ENCODE measurements around the gene SMG7. TPM values are rescaled to one million over a fixed set of nuclear protein-coding genes. Genes with fewer than 3 reads are reported as not detected.

SMG7 gene
- total RNA-seq, 1 experiment from 2014 or later: 107 TPM

- Mint-ChIP-seq H3K27ac (ENCODE audit: low read depth, unreplicated experiment) (no peak overlapping the region), H3K4me1 (ENCODE audit: insufficient read depth, unreplicated experiment) (no peaks in the 10 kb centered on the region), H3K27me3 (ENCODE audit: insufficient read depth, unreplicated experiment) (no peaks in the 10 kb centered on the region), H3K9me3 (ENCODE audit: unreplicated experiment) (no peaks in the 10 kb centered on the region), H3K36me3 (ENCODE audit: insufficient read depth, unreplicated experiment) (no peaks in the 10 kb centered on the region), H3K4me3 (ENCODE audit: unreplicated experiment) (no peak overlapping the region)
- no TSS peak for BruUV-seq (replicated peaks)
- ChIA-PET POLR2A (interaction anchor here (0.8 to 1.4 kb wide), 3 partner anchors 8 to 48 kb away, joined by 3 to 5 read pairs (median 4); no protein-coding TSS in a partner anchor), CTCF (interaction anchor here (0.6 to 1.1 kb wide), 2 partner anchors 9 to 13 kb away, joined by 3 read pairs; no protein-coding TSS in a partner anchor)
- TF ChIP-seq, protein P1, sequence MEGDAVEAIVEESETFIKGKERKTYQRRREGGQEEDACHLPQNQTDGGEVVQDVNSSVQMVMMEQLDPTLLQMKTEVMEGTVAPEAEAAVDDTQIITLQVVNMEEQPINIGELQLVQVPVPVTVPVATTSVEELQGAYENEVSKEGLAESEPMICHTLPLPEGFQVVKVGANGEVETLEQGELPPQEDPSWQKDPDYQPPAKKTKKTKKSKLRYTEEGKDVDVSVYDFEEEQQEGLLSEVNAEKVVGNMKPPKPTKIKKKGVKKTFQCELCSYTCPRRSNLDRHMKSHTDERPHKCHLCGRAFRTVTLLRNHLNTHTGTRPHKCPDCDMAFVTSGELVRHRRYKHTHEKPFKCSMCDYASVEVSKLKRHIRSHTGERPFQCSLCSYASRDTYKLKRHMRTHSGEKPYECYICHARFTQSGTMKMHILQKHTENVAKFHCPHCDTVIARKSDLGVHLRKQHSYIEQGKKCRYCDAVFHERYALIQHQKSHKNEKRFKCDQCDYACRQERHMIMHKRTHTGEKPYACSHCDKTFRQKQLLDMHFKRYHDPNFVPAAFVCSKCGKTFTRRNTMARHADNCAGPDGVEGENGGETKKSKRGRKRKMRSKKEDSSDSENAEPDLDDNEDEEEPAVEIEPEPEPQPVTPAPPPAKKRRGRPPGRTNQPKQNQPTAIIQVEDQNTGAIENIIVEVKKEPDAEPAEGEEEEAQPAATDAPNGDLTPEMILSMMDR (IDR thresholded peaks at IDR 0.05; ENCODE audit: unreplicated experiment): no peak
- DNase-seq (ENCODE audit: unreplicated experiment): no peak
- intact Hi-C loops (cut with micrococcal nuclease): no loop called here
These were observed 104.2 kb downstream of the SMG7 start for GRCh38 chr1:183576537-183576936.

DNA sequence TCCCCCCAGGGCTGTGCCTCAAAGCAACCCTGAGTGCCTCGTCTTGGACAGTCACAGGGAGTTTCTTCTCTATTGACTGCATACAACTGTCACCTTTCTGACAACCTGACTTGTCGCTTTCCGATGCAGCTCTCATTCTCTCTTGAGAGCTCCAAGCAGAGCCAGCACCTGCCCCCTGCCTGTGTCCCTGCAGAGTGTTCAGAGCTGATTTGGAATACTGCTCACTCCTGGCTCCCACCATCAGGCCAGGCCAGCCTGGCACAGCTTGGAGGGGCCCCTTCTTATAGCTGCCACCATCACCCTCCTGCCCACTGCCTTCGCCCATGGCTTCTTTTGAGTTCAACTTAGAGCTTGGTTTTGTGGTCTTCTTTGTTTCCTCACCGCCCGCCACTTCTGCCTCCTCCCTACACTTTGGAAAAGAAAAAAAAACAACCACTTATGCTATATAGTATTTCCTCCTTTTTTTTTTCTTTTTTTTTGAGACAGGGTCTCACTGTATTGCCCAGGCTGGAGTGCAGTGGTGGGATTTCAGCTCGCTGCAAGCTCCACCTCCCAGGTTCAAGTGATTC, 105.7 kb downstream of the SMG7 start:
- TF ChIP-seq, protein P1 (IDR thresholded peaks at IDR 0.05; ENCODE audit: unreplicated experiment): no peak
- ChIA-PET POLR2A (interaction anchor here (1.4 kb wide), 1 partner anchor 10 kb away, joined by 5 read pairs; no protein-coding TSS in a partner anchor), CTCF (interaction anchor here (0.6 to 1.2 kb wide), 7 partner anchors 9 to 1437 kb away, joined by 3 to 6 read pairs (median 4); no protein-coding TSS in a partner anchor)
- BruUV-seq (replicated peaks): no TSS peak
- no peaks in the 10 kb centered on the region for H3K36me3 Mint-ChIP-seq (ENCODE audit: insufficient read depth, unreplicated experiment)
- no peak overlapping the region for H3K27ac Mint-ChIP-seq (ENCODE audit: low read depth, unreplicated experiment)
- no peaks in the 10 kb centered on the region for H3K9me3 Mint-ChIP-seq (ENCODE audit: unreplicated experiment)
- intact Hi-C loops (cut with micrococcal nuclease): no loop called here
- H3K27me3 Mint-ChIP-seq (ENCODE audit: insufficient read depth, unreplicated experiment): no peaks in the 10 kb centered on the region
- no peak for DNase-seq (ENCODE audit: unreplicated experiment)
- H3K4me3 Mint-ChIP-seq (ENCODE audit: unreplicated experiment): no peak overlapping the region
- no peaks in the 10 kb centered on the region for H3K4me1 Mint-ChIP-seq (ENCODE audit: insufficient read depth, unreplicated experiment)

- POLR2A ChIA-PET: interaction anchor here (0.6 kb wide), 1 partner anchor 11 kb away, joined by 3 read pairs; no protein-coding TSS in a partner anchor
- H3K27ac Mint-ChIP-seq (ENCODE audit: low read depth, unreplicated experiment): no peak overlapping the region
- CTCF ChIA-PET: interaction anchor here (0.6 to 4.0 kb wide), 9 partner anchors 8 to 282 kb away, joined by 3 to 20 read pairs (median 5); no protein-coding TSS in a partner anchor
- no peak for DNase-seq (ENCODE audit: unreplicated experiment)
- BruUV-seq (replicated peaks): no TSS peak
- intact Hi-C loops (cut with micrococcal nuclease): no loop called here
- H3K4me1 Mint-ChIP-seq (ENCODE audit: insufficient read depth, unreplicated experiment): peaks cover 7% of the 10 kb centered on the region
- no peaks in the 10 kb centered on the region for H3K9me3 Mint-ChIP-seq (ENCODE audit: unreplicated experiment)
- no peaks in the 10 kb centered on the region for H3K36me3 Mint-ChIP-seq (ENCODE audit: insufficient read depth, unreplicated experiment)
- TF ChIP-seq, protein P1 (IDR thresholded peaks at IDR 0.05; ENCODE audit: unreplicated experiment): no peak
- no peak overlapping the region for H3K4me3 Mint-ChIP-seq (ENCODE audit: unreplicated experiment)
- H3K27me3 Mint-ChIP-seq (ENCODE audit: insufficient read depth, unreplicated experiment): no peaks in the 10 kb centered on the region
These were observed 106.6 kb downstream of the SMG7 start for GRCh38 chr1:183578856-183579255.

- no TSS peak for BruUV-seq (replicated peaks)
- Mint-ChIP-seq H3K9me3 (ENCODE audit: unreplicated experiment) (no peaks in the 10 kb centered on the region), H3K27ac (ENCODE audit: low read depth, unreplicated experiment) (no peak overlapping the region), H3K36me3 (ENCODE audit: insufficient read depth, unreplicated experiment) (no peaks in the 10 kb centered on the region), H3K27me3 (ENCODE audit: insufficient read depth, unreplicated experiment) (no peaks in the 10 kb centered on the region), H3K4me1 (ENCODE audit: insufficient read depth, unreplicated experiment) (peaks cover 9% of the 10 kb centered on the region), H3K4me3 (ENCODE audit: unreplicated experiment) (no peak overlapping the region)
- POLR2A ChIA-PET: interaction anchor here (0.6 to 1.1 kb wide), 4 partner anchors 9 to 18 kb away, joined by 3 to 6 read pairs (median 3); no protein-coding TSS in a partner anchor
- CTCF ChIA-PET: interaction anchor here (1.1 to 4.0 kb wide), 9 partner anchors 11 to 39 kb away, joined by 3 to 20 read pairs (median 4); no protein-coding TSS in a partner anchor
- intact Hi-C loops (cut with micrococcal nuclease): no loop called here
- DNase-seq (ENCODE audit: unreplicated experiment): peak; percentile 50
- TF ChIP-seq, protein P1 (IDR thresholded peaks at IDR 0.05; ENCODE audit: unreplicated experiment): no peak
These were observed 108.0 kb downstream of the SMG7 start for GRCh38 chr1:183580281-183580682.
